ENCODE measurements around the gene SLPI.

The SLPI gene

GRCh38 chr20:45211569-45212474 is 42.5 kb downstream of the SLPI start:
- no peak for DNase-seq

GRCh38 chr20:45209924-45210323 is 44.4 kb downstream of the SLPI start:
- no peak for DNase-seq

- no peak for DNase-seq
Measured at GRCh38 chr20:45206725-45207124, 47.6 kb downstream of the SLPI start, which contains the start of gene SEMG1. SEMG1 (plus strand) TSS chr20:45207033; CDS start chr20:45207054, 21 bp downstream.

Data from stimulated activated CD4-positive, alpha-beta T cell treated with anti-CD3 and anti-CD28 coated beads, Interleukin-4, amount 100 ng/mL, for 4 hours (primary cell).